ENCODE data around the gene FIGNL2. TPM values are rescaled to one million over a fixed set of nuclear protein-coding genes. Genes with fewer than 3 reads are reported as not detected.

Gene FIGNL2
- total and polyA plus RNA-seq, 2 donors (not counting 1 experiment from before 2014, with no cell fraction given) = 0.07 to 0.17 TPM

GRCh38 chr12:51874486-51874885 lies 26.0 kb upstream of the FIGNL2 start:
- DNase-seq (ENCODE audit: low read depth in 2 of 2) = no peak
- Histone ChIP-seq H2AFZ (ENCODE audit: low read length) (no peak overlapping the region), H3K36me3 (ENCODE audit: control insufficient read depth, insufficient read depth, low read length) (no peaks in the 10 kb centered on the region), H3K4me2 (ENCODE audit: extremely low read depth, insufficient read depth, low read length) (no peak overlapping the region), H3K4me3 (replicated peaks in 1 of 4; ENCODE audit: control extremely low read depth in 1 of 4, insufficient read depth in 1 of 4, low read depth in 3 of 4, low read length in 4 of 4) (no peak overlapping the region), H3K9me3 (ENCODE audit: control insufficient read depth, insufficient read depth, low read depth, low read length) (no peaks in the 10 kb centered on the region), H3K4me1 (ENCODE audit: control insufficient read depth, extremely low read depth, insufficient read depth, low read length) (no peaks in the 10 kb centered on the region), H3K27ac (ENCODE audit: insufficient read depth, low read length) (no peak overlapping the region), H4K20me1 (ENCODE audit: control insufficient read depth, extremely low read depth, insufficient read depth, low read length) (no peaks in the 10 kb centered on the region), H3K79me2 (ENCODE audit: control insufficient read depth, insufficient read depth, low read length) (no peaks in the 10 kb centered on the region), H3K9ac (ENCODE audit: insufficient read depth, low read length) (no peak overlapping the region), H3K27me3 (ENCODE audit: control insufficient read depth, insufficient read depth, low read length) (peaks cover 10% of the 10 kb centered on the region)
- no peak for TF ChIP-seq CTCF (conservative IDR thresholded peaks at IDR 0.05 in 1 of 2, IDR thresholded peaks at IDR 0.05 in 1 of 2; ENCODE audit: low read depth in 1 of 2, low read length in 2 of 2)
- TF ChIP-seq EZH2 (IDR thresholded peaks at IDR 0.05; ENCODE audit: low read length, missing control alignments) = no peak

- H3K79me2 ChIP-seq (ENCODE audit: control insufficient read depth, insufficient read depth, low read length) = no peaks in the 10 kb centered on the region
- DNase-seq (ENCODE audit: low read depth in 2 of 2) = peak in 1 of 2 donors; percentile 35
- H3K27ac ChIP-seq (ENCODE audit: insufficient read depth, low read length) = no peak overlapping the region
- H4K20me1 ChIP-seq (ENCODE audit: control insufficient read depth, extremely low read depth, insufficient read depth, low read length) = no peaks in the 10 kb centered on the region
- no peaks in the 10 kb centered on the region for H3K4me1 ChIP-seq (ENCODE audit: control insufficient read depth, extremely low read depth, insufficient read depth, low read length)
- no peak overlapping the region for H2AFZ ChIP-seq (ENCODE audit: low read length)
- no peaks in the 10 kb centered on the region for H3K36me3 ChIP-seq (ENCODE audit: control insufficient read depth, insufficient read depth, low read length)
- TF ChIP-seq EZH2 (IDR thresholded peaks at IDR 0.05; ENCODE audit: low read length, missing control alignments) (no peak), CTCF (conservative IDR thresholded peaks at IDR 0.05 in 1 of 2, IDR thresholded peaks at IDR 0.05 in 1 of 2; ENCODE audit: low read depth in 1 of 2, low read length in 2 of 2) (no peak)
- no peak overlapping the region for H3K9ac ChIP-seq (ENCODE audit: insufficient read depth, low read length)
- peaks cover 10% of the 10 kb centered on the region for H3K27me3 ChIP-seq (ENCODE audit: control insufficient read depth, insufficient read depth, low read length)
- no peaks in the 10 kb centered on the region for H3K9me3 ChIP-seq (ENCODE audit: control insufficient read depth, insufficient read depth, low read depth, low read length)
- no peak overlapping the region for H3K4me2 ChIP-seq (ENCODE audit: extremely low read depth, insufficient read depth, low read length)
- H3K4me3 ChIP-seq (replicated peaks in 1 of 4; ENCODE audit: control extremely low read depth in 1 of 4, insufficient read depth in 1 of 4, low read depth in 3 of 4, low read length in 4 of 4) = no peak overlapping the region
Observed at GRCh38 chr12:51874000-51874399, 25.5 kb upstream of the FIGNL2 start.

GRCh38 chr12:51873251-51873994 lies 24.9 kb upstream of the FIGNL2 start:
- H3K4me2 ChIP-seq (ENCODE audit: extremely low read depth, insufficient read depth, low read length) = no peak overlapping the region
- TF ChIP-seq EZH2 (IDR thresholded peaks at IDR 0.05; ENCODE audit: low read length, missing control alignments) = no peak
- TF ChIP-seq CTCF (conservative IDR thresholded peaks at IDR 0.05 in 1 of 2, IDR thresholded peaks at IDR 0.05 in 1 of 2; ENCODE audit: low read depth in 1 of 2, low read length in 2 of 2) = no peak
- H3K9me3 ChIP-seq (ENCODE audit: control insufficient read depth, insufficient read depth, low read depth, low read length) = no peaks in the 10 kb centered on the region
- H3K4me3 ChIP-seq (replicated peaks in 1 of 4; ENCODE audit: control extremely low read depth in 1 of 4, insufficient read depth in 1 of 4, low read depth in 3 of 4, low read length in 4 of 4) = no peak overlapping the region
- no peaks in the 10 kb centered on the region for H3K36me3 ChIP-seq (ENCODE audit: control insufficient read depth, insufficient read depth, low read length)
- no peak overlapping the region for H3K27ac ChIP-seq (ENCODE audit: insufficient read depth, low read length)
- no peak overlapping the region for H2AFZ ChIP-seq (ENCODE audit: low read length)
- no peaks in the 10 kb centered on the region for H4K20me1 ChIP-seq (ENCODE audit: control insufficient read depth, extremely low read depth, insufficient read depth, low read length)
- no peak for DNase-seq (ENCODE audit: low read depth in 2 of 2)
- H3K9ac ChIP-seq (ENCODE audit: insufficient read depth, low read length) = no peak overlapping the region
- H3K27me3 ChIP-seq (ENCODE audit: control insufficient read depth, insufficient read depth, low read length) = peaks cover 10% of the 10 kb centered on the region
- no peaks in the 10 kb centered on the region for H3K79me2 ChIP-seq (ENCODE audit: control insufficient read depth, insufficient read depth, low read length)
- no peaks in the 10 kb centered on the region for H3K4me1 ChIP-seq (ENCODE audit: control insufficient read depth, extremely low read depth, insufficient read depth, low read length)
